Glutamatergic neuron (in vitro differentiated cells): ENCODE measurements around the gene SELENOO. TPM values are rescaled to one million over a fixed set of nuclear protein-coding genes. Genes with fewer than 3 reads are reported as not detected.

Source experiments
- DNase-seq: peaks from one replicate; pipeline ENCODE4 v3.0.0; 2022
- H3K27ac Mint-ChIP-seq: one replicate; pipeline ENCODE4 v1.8.0; 2020; ENCODE audit warnings: mild to moderate bottlenecking, mixed read lengths, inconsistent platforms; ENCODE audit not compliant: unreplicated experiment
- H3K27me3 Mint-ChIP-seq: one replicate; pipeline ENCODE4 v1.8.0; 2020; ENCODE audit warnings: mild to moderate bottlenecking, moderate library complexity, mixed read lengths, inconsistent platforms; ENCODE audit not compliant: unreplicated experiment
- H3K36me3 Mint-ChIP-seq: one replicate; pipeline ENCODE4 v1.8.0; 2020; ENCODE audit warnings: mild to moderate bottlenecking, mixed read lengths, inconsistent platforms; ENCODE audit not compliant: unreplicated experiment
- H3K4me1 Mint-ChIP-seq: one replicate; pipeline ENCODE4 v1.8.0; 2020; ENCODE audit warnings: mild to moderate bottlenecking, low read depth, mixed read lengths, inconsistent platforms; ENCODE audit not compliant: unreplicated experiment
- H3K4me3 Mint-ChIP-seq: one replicate; pipeline ENCODE4 v1.8.0; 2020; ENCODE audit warnings: mild to moderate bottlenecking, mixed read lengths, inconsistent platforms; ENCODE audit not compliant: unreplicated experiment
- H3K9me3 Mint-ChIP-seq: one replicate; pipeline ENCODE4 v1.8.0; 2020; ENCODE audit warnings: mild to moderate bottlenecking, moderate library complexity, mixed read lengths, inconsistent platforms; ENCODE audit not compliant: unreplicated experiment
- total RNA-seq: library from RNA; stranded (reverse); fragmentation: NEBNext Ultra II Directional; extraction: Animal tissue kit (Norgen Biotek cat#: 25700); gene quantifications from one replicate; pipeline ENCODE4 v1.2.1, GENCODE V29; 2021; ENCODE audit not compliant: unreplicated experiment
- TF ChIP-seq, protein P1 (sequence below): fragments of 200-600 bp; sonication (generic); IDR thresholded peaks from one replicate; pipeline ENCODE4 v1.5.0; 2021; ENCODE audit not compliant: partially characterized antibody, unreplicated experiment

The SELENOO gene
- total RNA-seq, 1 donor from 2014 or later = 23.9 TPM

DNA sequence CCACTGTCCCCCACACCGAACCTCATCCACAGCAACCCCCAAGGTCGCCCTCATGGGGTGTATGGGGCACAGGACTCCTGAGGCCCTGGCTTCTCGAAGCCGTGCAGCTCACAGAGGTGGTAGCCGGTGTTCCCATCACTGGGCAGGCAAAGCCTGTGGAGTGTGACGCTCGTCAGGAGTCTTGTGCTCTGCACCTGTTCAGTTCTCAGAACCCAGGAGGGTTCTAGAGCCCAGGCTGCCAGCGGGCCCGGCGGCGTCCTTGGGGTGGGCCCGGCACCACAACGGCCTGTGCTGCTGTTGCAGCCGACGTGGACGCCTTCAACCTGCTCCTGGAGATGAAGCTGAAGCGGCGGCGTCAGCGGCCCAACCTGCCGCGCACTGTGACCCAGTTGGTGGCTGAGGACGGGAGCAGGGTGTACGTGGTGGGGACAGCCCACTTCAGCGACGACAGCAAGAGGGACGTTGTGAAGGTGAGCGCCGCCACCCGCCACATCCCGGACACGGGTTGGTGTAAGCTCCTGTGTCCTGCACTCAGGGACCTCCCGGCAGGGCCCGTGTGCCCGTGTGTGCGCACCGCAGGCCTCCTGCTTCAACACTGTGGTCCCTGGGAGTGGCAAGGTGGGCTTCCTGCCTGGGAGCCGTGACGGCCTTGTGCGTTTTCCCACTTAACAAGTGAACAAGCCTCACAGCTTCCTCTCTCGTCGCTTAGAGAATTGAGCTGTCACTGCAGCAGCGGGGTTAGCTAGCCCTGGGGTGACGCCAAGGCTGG, 6.6 kb upstream of the SELENOO start:
- DNase-seq = no peak
- TF ChIP-seq, protein P1, sequence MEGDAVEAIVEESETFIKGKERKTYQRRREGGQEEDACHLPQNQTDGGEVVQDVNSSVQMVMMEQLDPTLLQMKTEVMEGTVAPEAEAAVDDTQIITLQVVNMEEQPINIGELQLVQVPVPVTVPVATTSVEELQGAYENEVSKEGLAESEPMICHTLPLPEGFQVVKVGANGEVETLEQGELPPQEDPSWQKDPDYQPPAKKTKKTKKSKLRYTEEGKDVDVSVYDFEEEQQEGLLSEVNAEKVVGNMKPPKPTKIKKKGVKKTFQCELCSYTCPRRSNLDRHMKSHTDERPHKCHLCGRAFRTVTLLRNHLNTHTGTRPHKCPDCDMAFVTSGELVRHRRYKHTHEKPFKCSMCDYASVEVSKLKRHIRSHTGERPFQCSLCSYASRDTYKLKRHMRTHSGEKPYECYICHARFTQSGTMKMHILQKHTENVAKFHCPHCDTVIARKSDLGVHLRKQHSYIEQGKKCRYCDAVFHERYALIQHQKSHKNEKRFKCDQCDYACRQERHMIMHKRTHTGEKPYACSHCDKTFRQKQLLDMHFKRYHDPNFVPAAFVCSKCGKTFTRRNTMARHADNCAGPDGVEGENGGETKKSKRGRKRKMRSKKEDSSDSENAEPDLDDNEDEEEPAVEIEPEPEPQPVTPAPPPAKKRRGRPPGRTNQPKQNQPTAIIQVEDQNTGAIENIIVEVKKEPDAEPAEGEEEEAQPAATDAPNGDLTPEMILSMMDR = no peak
- Mint-ChIP-seq H3K9me3 (peaks cover 3% of the 10 kb centered on the region), H3K4me3 (no peak overlapping the region), H3K36me3 (no peaks in the 10 kb centered on the region), H3K4me1 (peaks cover 11% of the 10 kb centered on the region), H3K27ac (no peak overlapping the region), H3K27me3 (peaks cover 5% of the 10 kb centered on the region)

DNA sequence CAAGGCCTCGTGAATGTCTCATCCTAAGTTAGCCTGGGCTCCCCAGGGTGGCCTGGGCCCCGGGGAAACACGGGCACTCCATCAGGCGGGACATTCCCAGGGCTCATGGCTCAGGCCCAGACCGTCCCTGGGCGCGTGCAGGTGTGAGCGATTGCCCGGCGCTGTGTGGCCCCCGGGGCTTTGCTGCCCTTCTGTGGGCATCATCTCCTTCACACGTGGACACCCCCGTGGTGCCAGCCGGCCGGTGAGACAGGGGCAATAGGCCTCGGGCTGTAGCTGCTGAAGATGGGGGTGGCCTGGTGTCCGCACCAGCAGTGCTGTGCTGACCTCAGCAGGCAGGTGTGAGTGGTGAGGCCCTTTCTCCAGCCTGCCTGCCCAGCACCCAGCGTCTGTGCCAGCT, 4.6 kb upstream of the SELENOO start:
- Mint-ChIP-seq H3K4me1 (peaks cover 4% of the 10 kb centered on the region), H3K27me3 (peaks cover 4% of the 10 kb centered on the region), H3K9me3 (peaks cover 3% of the 10 kb centered on the region), H3K36me3 (no peaks in the 10 kb centered on the region), H3K27ac (no peak overlapping the region), H3K4me3 (no peak overlapping the region)
- TF ChIP-seq, protein P1 = no peak
- no peak for DNase-seq

DNA sequence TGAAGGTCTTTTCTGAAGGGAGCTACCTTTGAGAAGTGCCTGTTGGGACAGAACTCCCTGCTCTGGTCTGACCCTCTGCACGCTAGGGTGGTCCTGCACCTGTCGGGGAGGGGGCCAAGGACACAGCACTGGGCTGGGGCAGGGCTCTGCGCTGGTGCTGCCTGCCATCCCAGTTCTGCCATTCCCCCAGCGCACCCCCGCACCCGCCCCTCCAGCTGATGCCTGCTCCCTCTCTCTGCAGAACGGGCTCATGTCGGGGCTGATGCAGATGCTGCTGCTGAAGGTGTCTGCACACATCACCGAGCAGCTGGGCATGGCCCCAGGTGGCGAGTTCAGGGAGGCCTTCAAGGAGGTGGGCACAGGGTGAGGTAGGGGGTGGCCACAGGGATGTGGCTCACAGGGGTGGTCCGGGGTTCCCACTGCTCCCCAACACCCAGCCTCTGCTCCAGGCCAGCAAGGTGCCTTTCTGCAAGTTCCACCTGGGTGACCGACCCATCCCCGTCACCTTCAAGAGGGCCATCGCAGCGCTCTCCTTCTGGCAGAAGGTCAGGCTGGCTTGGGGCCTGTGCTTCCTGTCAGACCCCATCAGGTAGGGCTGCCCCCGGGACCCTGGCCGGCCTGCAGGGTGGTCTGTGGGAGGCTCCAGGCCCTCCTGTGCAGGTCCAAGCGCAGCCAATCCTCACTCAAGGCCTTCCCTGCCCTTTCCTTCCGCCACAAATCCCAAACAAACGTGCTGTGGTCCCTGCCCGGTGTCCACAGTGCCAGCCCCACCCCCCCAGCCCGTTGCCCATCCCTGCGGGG, 3.6 kb upstream of the SELENOO start:
- Mint-ChIP-seq H3K36me3 (no peaks in the 10 kb centered on the region), H3K4me3 (no peak overlapping the region), H3K4me1 (peaks cover 4% of the 10 kb centered on the region), H3K9me3 (peaks cover 4% of the 10 kb centered on the region), H3K27me3 (peaks cover 5% of the 10 kb centered on the region), H3K27ac (no peak overlapping the region)
- DNase-seq = no peak
- TF ChIP-seq, protein P1 = no peak

DNA sequence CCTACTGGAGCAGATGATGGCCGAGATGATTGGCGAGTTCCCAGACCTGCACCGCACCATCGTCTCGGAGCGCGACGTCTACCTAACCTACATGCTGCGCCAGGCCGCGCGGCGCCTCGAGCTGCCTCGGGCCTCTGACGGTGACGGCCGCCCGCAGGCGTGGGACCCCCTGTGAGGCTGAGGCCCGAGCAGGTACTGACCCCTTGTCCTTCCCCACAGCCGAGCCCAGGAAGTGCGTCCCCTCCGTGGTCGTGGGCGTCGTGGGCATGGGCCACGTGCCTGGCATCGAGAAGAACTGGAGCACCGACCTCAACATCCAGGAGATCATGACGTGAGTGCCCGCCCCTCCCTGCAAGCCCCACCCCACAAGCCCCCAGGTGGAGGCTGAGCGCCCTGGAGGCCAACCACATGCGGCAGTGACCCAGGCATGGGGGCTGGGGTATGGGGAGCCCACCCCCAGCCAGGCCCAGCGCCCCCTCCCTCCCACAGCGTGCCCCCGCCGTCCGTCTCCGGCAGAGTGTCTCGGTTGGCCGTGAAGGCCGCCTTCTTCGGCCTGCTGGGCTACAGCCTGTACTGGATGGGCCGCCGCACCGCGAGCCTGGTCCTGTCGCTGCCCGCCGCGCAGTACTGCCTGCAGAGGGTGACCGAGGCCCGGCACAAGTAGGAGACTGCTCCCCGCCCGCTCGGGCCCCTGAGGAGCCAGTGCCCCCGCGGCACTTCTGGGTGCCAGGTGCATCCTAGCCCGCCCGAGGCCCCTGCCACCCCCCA, 2.8 kb upstream of the SELENOO start:
- Mint-ChIP-seq H3K27me3 (peaks cover 10% of the 10 kb centered on the region), H3K36me3 (no peaks in the 10 kb centered on the region), H3K4me3 (no peak overlapping the region), H3K27ac (no peak overlapping the region), H3K4me1 (peaks cover 8% of the 10 kb centered on the region), H3K9me3 (peaks cover 9% of the 10 kb centered on the region)
- DNase-seq = no peak
- TF ChIP-seq, protein P1 = no peak
